CD4-positive, alpha-beta T cell treated with Interleukin-17A for 4 hours (primary cell): ENCODE measurements around the gene F2RL1.
A peak's percentile ranks its signal among the peaks of the same experiment; 100 is the strongest.
"Not testable (repeated sequence)": the region's sequence is repeated elsewhere in the genome, so short reads cannot be mapped to it uniquely, and the experiment has no call there.

ENCODE experiments used
- DNase-seq: peaks from one replicate; pipeline ENCODE4 v3.0.0-alpha.2; 2020; ENCODE audit warnings: mixed read lengths

The F2RL1 gene

GRCh38 chr5:76851728-76852369 is 33.0 kb downstream of the F2RL1 start:
- no peak for DNase-seq

- no peak for DNase-seq
Observed at GRCh38 chr5:76852772-76853171, 33.9 kb downstream of the F2RL1 start.

- not testable (repeated sequence) for DNase-seq
Observed at GRCh38 chr5:76853741-76854140, 34.9 kb downstream of the F2RL1 start.

GRCh38 chr5:76854644-76855043 is 35.8 kb downstream of the F2RL1 start:
- DNase-seq, result no peak

- DNase-seq, result not testable (repeated sequence)
Observed at GRCh38 chr5:76855501-76855900, 36.7 kb downstream of the F2RL1 start.

- DNase-seq, result peak; percentile 41
Observed at GRCh38 chr5:76855961-76856360, 37.1 kb downstream of the F2RL1 start.

- DNase-seq, result not testable (repeated sequence)
Observed at GRCh38 chr5:76856800-76857199, 38.0 kb downstream of the F2RL1 start.

GRCh38 chr5:76859591-76860247 is 40.9 kb downstream of the F2RL1 start:
- no peak for DNase-seq

- DNase-seq, result no peak
Observed at GRCh38 chr5:76861612-76862011, 42.8 kb downstream of the F2RL1 start.

- DNase-seq, result no peak
Observed at GRCh38 chr5:76863001-76863400, 44.2 kb downstream of the F2RL1 start.

GRCh38 chr5:76866503-76866902 is 47.7 kb downstream of the F2RL1 start:
- DNase-seq, result no peak

- DNase-seq, result no peak
Observed at GRCh38 chr5:76867038-76867437, 48.2 kb downstream of the F2RL1 start.

GRCh38 chr5:76867827-76868693 is 49.2 kb downstream of the F2RL1 start:
- DNase-seq, result peak; percentile 65

GRCh38 chr5:76870046-76870445 is 51.2 kb downstream of the F2RL1 start:
- DNase-seq, result no peak

GRCh38 chr5:76874088-76874581 is 55.3 kb downstream of the F2RL1 start:
- DNase-seq, result no peak
